ENCODE measurements around the gene BRME1. TPM values are rescaled to one million over a fixed set of nuclear protein-coding genes. Genes with fewer than 3 reads are reported as not detected.

BRME1 gene
- total RNA-seq, 2 experiments from 2014 or later = 4.2 to 5.0 TPM

DNA sequence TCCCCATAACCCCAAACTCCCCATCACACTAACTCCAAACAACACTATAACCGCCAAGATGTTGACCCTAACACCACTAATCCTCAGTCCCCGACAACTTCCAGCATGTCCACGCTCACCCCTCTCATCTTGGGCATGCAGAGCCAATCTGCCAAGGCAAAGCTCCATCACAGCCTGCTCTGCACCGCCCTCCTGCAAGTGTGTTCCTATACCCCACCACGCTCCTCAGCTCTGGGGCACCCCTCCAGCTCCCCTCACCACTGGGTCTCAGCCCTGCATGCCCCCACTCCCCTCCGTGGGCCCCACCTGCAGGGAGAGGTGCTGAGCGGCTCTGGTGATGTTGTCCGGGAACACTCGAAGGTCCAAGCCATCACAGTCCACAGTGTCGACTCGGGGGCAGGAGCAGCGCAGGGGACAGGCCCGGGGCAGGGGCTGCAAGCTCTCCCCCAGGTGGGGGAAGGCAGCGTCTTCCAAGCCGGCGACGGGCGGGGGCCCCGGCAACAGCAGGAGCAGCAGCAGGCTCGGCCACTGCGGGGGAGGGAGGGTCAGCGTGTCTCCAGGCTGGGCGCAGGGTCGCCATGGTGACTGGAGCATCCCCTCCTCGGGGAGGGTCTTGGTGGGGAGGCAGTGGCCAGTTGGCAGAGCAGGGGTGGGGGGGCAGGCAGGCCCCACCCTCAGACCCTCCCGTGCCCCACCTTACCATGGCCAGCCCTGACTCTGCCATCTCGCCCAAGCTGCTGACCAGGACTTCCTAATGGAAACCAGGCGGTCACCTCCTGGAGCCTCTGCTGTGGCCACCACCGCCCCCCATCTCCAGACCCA, 31.8 kb upstream of the BRME1 start:
- no peak for DNase-seq
- CTCF ChIA-PET = interaction anchor here (0.7 kb wide), 1 partner anchor 122 kb away, joined by 3 read pairs; no protein-coding TSS in a partner anchor
- H3K4me1 Mint-ChIP-seq (ENCODE audit: low read depth) = peaks cover 3% of the 10 kb centered on the region
- no peaks in the 10 kb centered on the region for H3K9me3 Mint-ChIP-seq (ENCODE audit: insufficient read depth)
- H3K27me3 Mint-ChIP-seq (ENCODE audit: low read depth) = peaks cover 9% of the 10 kb centered on the region
- H3K27ac Mint-ChIP-seq = no peak overlapping the region
- ATAC-seq = no peak
- H3K4me3 Mint-ChIP-seq = no peak overlapping the region
- POLR2A ChIA-PET = interaction anchor here (0.6 to 0.9 kb wide), 3 partner anchors 13 to 94 kb away, joined by 3 read pairs; partner anchors contain the start of gene IL27RA
- no peaks in the 10 kb centered on the region for H3K36me3 Mint-ChIP-seq (ENCODE audit: low read depth)

DNA sequence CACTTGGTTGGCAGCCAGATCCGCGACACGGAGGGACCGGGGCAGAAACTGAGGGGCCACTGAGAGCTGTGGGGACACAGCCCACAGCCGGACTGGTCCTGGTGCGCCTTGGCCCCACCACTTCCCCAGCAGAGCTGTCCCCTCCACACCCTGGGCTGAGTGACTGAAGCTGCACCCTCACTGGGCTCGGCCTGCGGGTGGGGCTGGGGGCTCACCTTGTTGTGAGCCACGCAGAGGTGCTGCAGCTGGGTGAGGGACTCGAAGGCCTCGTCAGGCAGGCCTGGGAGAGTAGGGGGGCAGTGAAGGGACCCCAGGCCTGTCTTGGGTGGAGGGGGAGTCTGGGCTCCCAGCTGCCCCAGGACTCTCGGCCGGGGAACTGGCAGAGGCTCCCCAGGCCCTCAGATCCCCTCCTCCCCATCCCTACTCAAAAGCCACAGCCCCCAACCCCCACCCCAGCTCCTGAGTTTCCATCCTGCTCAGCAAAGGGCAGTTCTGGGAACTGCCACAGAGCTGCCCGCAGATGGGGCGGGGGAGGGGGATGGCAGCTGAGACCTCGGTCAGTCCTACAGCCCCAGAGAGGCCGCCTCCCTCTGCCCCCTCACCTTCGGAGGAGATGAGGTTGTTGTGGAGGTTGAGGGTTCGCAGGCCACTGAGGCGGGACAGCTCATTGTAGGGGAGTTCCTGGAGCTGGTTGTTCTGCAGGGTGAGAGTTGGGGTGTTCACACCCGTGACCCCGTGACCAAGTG, 30.0 kb upstream of the BRME1 start:
- Mint-ChIP-seq H3K27me3 (ENCODE audit: low read depth) (peaks cover 7% of the 10 kb centered on the region), H3K4me1 (ENCODE audit: low read depth) (peaks cover 3% of the 10 kb centered on the region), H3K27ac (no peak overlapping the region), H3K36me3 (ENCODE audit: low read depth) (no peaks in the 10 kb centered on the region), H3K9me3 (ENCODE audit: insufficient read depth) (no peaks in the 10 kb centered on the region), H3K4me3 (no peak overlapping the region)
- ATAC-seq (no peak), DNase-seq (no peak)
- CTCF ChIA-PET = no interaction called here
- POLR2A ChIA-PET = no interaction called here

DNA sequence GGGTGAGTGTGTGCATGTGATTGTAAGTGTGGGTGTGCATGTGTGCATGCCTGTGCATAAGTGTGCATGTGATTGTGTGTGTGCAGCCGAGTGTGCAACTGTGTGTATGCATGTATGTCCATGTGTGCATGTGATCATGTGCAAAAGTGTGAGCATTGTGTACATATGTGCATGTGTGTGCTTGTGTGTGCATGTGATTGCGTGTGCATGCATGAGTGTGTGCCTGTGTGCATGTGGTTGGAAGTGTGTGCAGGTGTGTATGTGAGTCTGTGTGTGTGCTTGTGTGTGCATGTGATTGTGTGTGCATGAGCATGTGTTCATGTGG, 28.8 kb upstream of the BRME1 start:
- no peaks in the 10 kb centered on the region for H3K36me3 Mint-ChIP-seq (ENCODE audit: low read depth)
- H3K4me1 Mint-ChIP-seq (ENCODE audit: low read depth) = peaks cover 3% of the 10 kb centered on the region
- DNase-seq (no peak), ATAC-seq (no peak)
- H3K4me3 Mint-ChIP-seq = no peak overlapping the region
- no peak overlapping the region for H3K27ac Mint-ChIP-seq
- no peaks in the 10 kb centered on the region for H3K9me3 Mint-ChIP-seq (ENCODE audit: insufficient read depth)
- POLR2A ChIA-PET = no interaction called here
- CTCF ChIA-PET = interaction anchor here (1.7 kb wide), 1 partner anchor 139 kb away, joined by 6 read pairs; the partner anchor contains the start of gene MISP3
- peaks cover 7% of the 10 kb centered on the region for H3K27me3 Mint-ChIP-seq (ENCODE audit: low read depth)

DNA sequence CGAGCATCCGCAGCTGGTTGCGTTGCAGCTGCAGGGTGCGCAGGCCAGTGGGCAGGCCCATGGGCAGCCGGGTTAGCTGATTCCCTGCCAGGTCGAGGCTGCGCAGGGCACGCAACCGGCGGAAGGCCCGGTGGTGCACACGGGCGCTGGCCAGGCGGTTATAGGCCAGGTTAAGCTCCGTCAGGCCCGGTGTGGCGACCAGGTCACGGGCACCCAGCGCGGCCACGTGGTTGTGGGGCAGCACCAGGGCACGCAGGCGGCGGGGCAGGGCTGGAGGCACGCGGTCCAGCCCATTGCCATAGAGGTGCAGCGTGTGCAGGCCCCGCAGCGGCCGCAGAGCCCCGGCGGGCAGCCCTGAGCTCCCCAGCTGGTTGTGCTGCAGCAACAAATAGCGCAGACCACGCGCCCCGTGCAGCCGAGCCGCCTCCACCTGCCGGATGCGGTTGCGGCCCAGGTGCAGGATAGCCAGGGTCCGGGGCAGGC, 27.0 kb upstream of the BRME1 start:
- Mint-ChIP-seq H3K36me3 (ENCODE audit: low read depth) (peaks cover 5% of the 10 kb centered on the region), H3K4me3 (no peak overlapping the region), H3K4me1 (ENCODE audit: low read depth) (peaks cover 3% of the 10 kb centered on the region), H3K27me3 (ENCODE audit: low read depth) (peaks cover 6% of the 10 kb centered on the region), H3K27ac (no peak overlapping the region), H3K9me3 (ENCODE audit: insufficient read depth) (no peaks in the 10 kb centered on the region)
- POLR2A ChIA-PET = interaction anchor here (1.1 kb wide), 1 partner anchor 20 kb away, joined by 3 read pairs; the partner anchor contains the start of gene DCAF15
- ATAC-seq (no peak), DNase-seq (no peak)
- CTCF ChIA-PET = interaction anchor here (1.0 to 1.7 kb wide), 5 partner anchors 8 to 140 kb away, joined by 3 to 6 read pairs (median 3); partner anchors contain the start of gene MISP3

DNA sequence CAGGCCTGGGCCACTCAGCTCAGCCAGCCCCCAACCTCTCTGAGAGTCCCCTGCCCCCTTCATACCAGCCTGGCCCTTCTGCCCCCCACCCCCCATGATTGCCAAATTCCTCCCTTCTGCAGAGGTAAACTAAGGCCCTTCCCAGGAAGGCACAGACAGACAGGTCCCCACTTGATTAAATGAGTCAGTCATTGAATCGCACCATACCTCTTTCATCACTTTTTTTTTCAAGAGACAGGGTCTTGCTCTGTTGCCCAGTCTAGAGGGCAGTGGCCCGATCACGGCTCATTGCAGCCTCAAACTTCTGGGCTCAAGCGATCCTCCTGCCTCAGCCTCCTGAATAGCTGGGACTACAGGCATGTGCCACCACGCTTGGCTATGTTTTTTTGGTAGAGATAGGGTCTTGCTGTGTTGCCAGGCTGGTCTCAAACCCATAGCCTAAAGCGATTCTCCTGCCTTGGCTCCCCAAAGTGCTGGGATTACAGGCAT, 26.3 kb upstream of the BRME1 start:
- Mint-ChIP-seq H3K27me3 (ENCODE audit: low read depth) (no peaks in the 10 kb centered on the region), H3K36me3 (ENCODE audit: low read depth) (peaks cover 6% of the 10 kb centered on the region)

DNA sequence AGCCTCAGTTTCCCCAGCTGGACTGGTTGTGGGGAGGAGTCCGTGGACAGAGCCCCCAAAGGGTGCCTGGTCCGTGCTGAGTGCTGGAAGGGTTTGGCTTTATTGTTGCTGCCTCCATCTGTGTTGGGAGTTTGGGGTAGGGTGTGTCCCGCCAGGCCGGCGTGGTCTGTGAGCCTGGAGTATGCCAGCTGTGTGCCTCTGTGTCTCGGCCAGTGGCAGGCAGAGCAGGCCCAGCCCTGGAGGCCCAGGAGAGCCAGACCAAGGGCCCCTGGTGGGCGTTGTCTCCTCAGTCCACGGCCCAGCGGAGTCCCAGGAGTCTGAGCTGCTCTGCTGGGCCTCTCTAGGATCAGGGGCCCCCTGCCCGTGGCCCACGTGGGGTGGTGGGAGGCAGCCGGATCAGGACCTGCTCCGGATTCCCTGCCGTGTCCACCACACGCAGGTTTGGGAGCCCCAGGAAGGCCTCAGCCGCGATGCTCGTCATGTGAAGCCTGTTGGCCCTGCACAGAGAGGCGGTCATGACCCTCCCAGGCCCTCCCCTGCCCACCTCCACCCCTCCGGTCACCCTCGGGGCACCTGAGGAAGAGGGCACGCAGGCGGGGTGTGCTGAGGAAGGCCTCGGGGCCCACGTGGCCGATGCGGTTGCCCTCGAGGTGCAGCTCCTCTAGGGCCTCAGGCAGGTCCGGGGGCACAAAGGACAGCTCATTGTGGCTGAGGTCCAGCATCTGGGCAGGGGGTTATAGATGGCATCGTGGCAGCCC, 25.7 kb upstream of the BRME1 start:
- Mint-ChIP-seq H3K27me3 (ENCODE audit: low read depth) (no peaks in the 10 kb centered on the region), H3K4me3 (no peak overlapping the region), H3K9me3 (ENCODE audit: insufficient read depth) (no peaks in the 10 kb centered on the region), H3K27ac (no peak overlapping the region), H3K4me1 (ENCODE audit: low read depth) (peaks cover 2% of the 10 kb centered on the region), H3K36me3 (ENCODE audit: low read depth) (peaks cover 7% of the 10 kb centered on the region)
- DNase-seq (no peak), ATAC-seq (no peak)
- POLR2A ChIA-PET = no interaction called here
- CTCF ChIA-PET = interaction anchor here (1.1 kb wide), 1 partner anchor 141 kb away, joined by 3 read pairs; the partner anchor contains the start of gene MISP3

More for the DNA sequence above, 26.3 kb upstream of the BRME1 start:
- peaks cover 2% of the 10 kb centered on the region for H3K4me1 Mint-ChIP-seq (ENCODE audit: low read depth)
- ATAC-seq = no peak
- no peak for DNase-seq
- H3K27ac Mint-ChIP-seq = no peak overlapping the region
- H3K4me3 Mint-ChIP-seq = no peak overlapping the region
- ChIA-PET POLR2A (no interaction called here), CTCF (interaction anchor here (1.1 to 1.4 kb wide), 3 partner anchors 116 to 140 kb away, joined by 3 to 4 read pairs (median 3); partner anchors contain the start of gene MISP3)
- no peaks in the 10 kb centered on the region for H3K9me3 Mint-ChIP-seq (ENCODE audit: insufficient read depth)

DNA sequence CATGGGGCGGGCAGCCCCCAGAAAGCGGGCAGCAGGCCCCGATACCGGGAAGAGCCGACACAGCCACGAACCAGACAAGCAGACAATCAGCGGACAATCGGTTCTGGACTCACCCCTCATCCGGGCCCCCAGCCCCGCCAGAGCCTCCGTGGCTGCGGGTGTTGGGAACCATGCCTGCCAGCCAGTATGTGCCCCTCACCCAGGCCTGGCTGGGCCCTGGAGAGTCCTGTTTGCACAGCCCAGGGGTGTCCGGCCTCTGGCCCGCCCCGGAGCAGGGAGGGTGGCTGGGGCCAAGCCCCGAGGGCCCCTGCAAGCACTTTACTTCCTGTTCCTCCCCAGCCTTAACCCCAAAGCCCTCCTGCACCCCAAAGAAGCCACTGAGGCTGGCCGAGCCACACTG, 24.5 kb upstream of the BRME1 start:
- CTCF ChIA-PET = no interaction called here
- H3K4me3 Mint-ChIP-seq = no peak overlapping the region
- H3K4me1 Mint-ChIP-seq (ENCODE audit: low read depth) = no peaks in the 10 kb centered on the region
- ATAC-seq = no peak
- POLR2A ChIA-PET = no interaction called here
- H3K27ac Mint-ChIP-seq = no peak overlapping the region
- DNase-seq = no peak
- H3K9me3 Mint-ChIP-seq (ENCODE audit: insufficient read depth) = no peaks in the 10 kb centered on the region
- no peaks in the 10 kb centered on the region for H3K27me3 Mint-ChIP-seq (ENCODE audit: low read depth)
- peaks cover 9% of the 10 kb centered on the region for H3K36me3 Mint-ChIP-seq (ENCODE audit: low read depth)

DNA sequence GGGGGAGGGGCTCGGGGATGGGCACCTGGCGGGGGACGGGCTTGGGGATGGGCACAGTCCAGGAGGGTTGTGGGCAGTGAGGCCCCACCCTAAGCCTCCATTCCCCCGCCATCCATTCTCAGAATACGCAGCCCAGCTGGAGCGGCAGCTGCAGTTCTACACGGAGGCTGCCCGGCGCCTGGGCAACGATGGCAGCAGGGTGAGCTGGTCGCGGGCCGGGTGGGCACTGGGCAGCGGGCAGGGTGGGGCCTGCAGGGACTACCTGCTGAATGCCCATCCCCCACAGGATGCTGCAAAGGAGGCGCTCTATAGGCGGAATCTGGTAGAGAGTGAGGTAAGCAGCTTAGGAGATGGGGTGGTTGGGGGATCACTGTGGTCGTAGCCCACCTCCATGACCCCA, 24.0 kb upstream of the BRME1 start:
- Mint-ChIP-seq H3K4me3 (no peak overlapping the region), H3K36me3 (ENCODE audit: low read depth) (peaks cover 10% of the 10 kb centered on the region), H3K27ac (no peak overlapping the region), H3K27me3 (ENCODE audit: low read depth) (no peaks in the 10 kb centered on the region), H3K4me1 (ENCODE audit: low read depth) (no peaks in the 10 kb centered on the region), H3K9me3 (ENCODE audit: insufficient read depth) (no peaks in the 10 kb centered on the region)
- ChIA-PET POLR2A (no interaction called here), CTCF (no interaction called here)
- ATAC-seq (no peak), DNase-seq (no peak)

DNA sequence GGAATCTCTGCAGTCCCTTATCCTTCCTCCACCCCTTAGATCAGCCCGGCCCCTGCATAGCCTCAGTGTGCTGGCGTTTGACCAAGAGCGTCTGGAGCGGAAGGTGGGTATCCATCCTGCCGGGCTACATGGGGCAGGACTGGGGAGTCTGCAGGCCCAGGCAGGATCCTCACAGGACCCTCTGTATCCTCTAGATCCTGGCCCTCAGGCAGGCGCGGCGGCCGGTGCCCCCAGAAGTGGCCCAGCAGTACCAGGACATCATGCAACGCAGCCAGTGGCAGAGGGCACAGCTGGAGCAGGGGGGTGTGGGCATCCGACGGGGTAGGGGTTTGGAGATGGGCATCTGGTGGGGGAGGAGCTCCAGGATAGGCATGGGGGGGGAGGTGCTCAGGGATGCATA, 23.4 kb upstream of the BRME1 start:
- no peak for DNase-seq
- Mint-ChIP-seq H3K36me3 (ENCODE audit: low read depth) (peaks cover 12% of the 10 kb centered on the region), H3K4me3 (no peak overlapping the region), H3K27me3 (ENCODE audit: low read depth) (no peaks in the 10 kb centered on the region), H3K27ac (no peak overlapping the region), H3K9me3 (ENCODE audit: insufficient read depth) (no peaks in the 10 kb centered on the region), H3K4me1 (ENCODE audit: low read depth) (no peaks in the 10 kb centered on the region)
- ChIA-PET POLR2A (no interaction called here), CTCF (no interaction called here)
- ATAC-seq = no peak

DNA sequence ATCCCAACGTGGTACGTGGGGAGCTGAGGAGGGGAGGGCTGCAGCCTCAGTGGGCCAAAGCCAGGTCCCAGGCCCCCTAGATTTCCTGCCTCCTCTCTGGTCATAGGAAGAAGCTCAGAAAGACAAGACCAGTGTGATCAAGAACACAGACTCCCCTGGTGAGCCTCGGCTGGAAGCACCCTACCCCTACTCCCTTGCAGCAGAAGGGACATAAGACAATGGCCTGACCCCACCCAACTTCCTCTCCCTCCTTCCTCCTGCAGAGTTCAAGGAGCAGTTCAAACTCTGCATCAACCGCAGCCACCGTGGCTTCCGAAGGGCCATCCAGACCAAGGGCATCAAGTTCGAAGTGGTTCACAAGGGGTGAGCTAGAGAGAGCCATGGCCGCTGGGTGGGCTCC, 20.8 kb upstream of the BRME1 start:
- H3K36me3 Mint-ChIP-seq (ENCODE audit: low read depth) = peaks cover 28% of the 10 kb centered on the region
- CTCF ChIA-PET = interaction anchor here (0.7 to 1.5 kb wide), 2 partner anchors 46 to 121 kb away, joined by 3 read pairs; no protein-coding TSS in a partner anchor
- no peak overlapping the region for H3K27ac Mint-ChIP-seq
- DNase-seq (no peak), ATAC-seq (no peak)
- POLR2A ChIA-PET = no interaction called here
- no peaks in the 10 kb centered on the region for H3K9me3 Mint-ChIP-seq (ENCODE audit: insufficient read depth)
- no peak overlapping the region for H3K4me3 Mint-ChIP-seq
- H3K4me1 Mint-ChIP-seq (ENCODE audit: low read depth) = no peaks in the 10 kb centered on the region
- no peaks in the 10 kb centered on the region for H3K27me3 Mint-ChIP-seq (ENCODE audit: low read depth)

DNA sequence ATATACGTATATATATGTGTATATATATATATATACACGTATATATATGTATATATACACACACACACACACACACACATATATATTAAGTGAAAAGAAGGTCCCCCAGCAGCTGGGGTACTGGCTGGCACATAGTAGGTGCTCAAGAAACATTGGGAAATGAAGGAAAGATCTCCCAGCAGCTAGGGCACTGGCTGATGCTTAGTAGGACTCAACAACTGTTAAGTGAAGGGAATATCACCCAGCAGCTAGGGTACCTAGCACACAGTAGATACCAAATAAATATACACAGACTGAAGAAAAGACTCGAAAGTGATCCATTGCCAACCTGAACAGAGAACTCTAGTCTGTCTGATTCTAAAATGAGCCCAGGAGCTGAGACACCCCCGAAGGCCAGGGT, 20.1 kb upstream of the BRME1 start:
- H3K27ac Mint-ChIP-seq = no peak overlapping the region
- peaks cover 35% of the 10 kb centered on the region for H3K36me3 Mint-ChIP-seq (ENCODE audit: low read depth)
- ChIA-PET CTCF (interaction anchor here (0.9 to 1.2 kb wide), 2 partner anchors 39 to 96 kb away, joined by 3 read pairs; no protein-coding TSS in a partner anchor), POLR2A (interaction anchor here (0.9 kb wide), 1 partner anchor 15 kb away, joined by 3 read pairs; no protein-coding TSS in a partner anchor)
- H3K27me3 Mint-ChIP-seq (ENCODE audit: low read depth) = no peaks in the 10 kb centered on the region
- no peaks in the 10 kb centered on the region for H3K9me3 Mint-ChIP-seq (ENCODE audit: insufficient read depth)
- DNase-seq (no peak), ATAC-seq (no peak)
- H3K4me3 Mint-ChIP-seq = no peak overlapping the region
- peaks cover 3% of the 10 kb centered on the region for H3K4me1 Mint-ChIP-seq (ENCODE audit: low read depth)
